Chondrocyte (in vitro differentiated cells): Measurements from ENCODE around the gene ZDHHC6. TPM values are rescaled to one million over a fixed set of nuclear protein-coding genes. Genes with fewer than 3 reads are reported as not detected.

Experiments used
- DNase-seq: peaks from one replicate; pipeline ENCODE4 v3.0.0; 2021; ENCODE audit warnings: mixed read lengths, low spot score
- H3K27ac Mint-ChIP-seq: one replicate; pipeline ENCODE4 v1.8.0; 2021; ENCODE audit warnings: mild to moderate bottlenecking, moderate library complexity, mixed read lengths; ENCODE audit not compliant: unreplicated experiment
- H3K27me3 Mint-ChIP-seq: 2 replicates; pipeline ENCODE4 v1.8.0; 2021; ENCODE audit warnings: low read depth, mixed read lengths
- H3K36me3 Mint-ChIP-seq: 2 replicates; pipeline ENCODE4 v1.8.0; 2021; ENCODE audit warnings: low read depth, mixed read lengths
- H3K4me1 Mint-ChIP-seq: 2 replicates; pipeline ENCODE4 v1.8.0; 2021; ENCODE audit warnings: low read depth, mild to moderate bottlenecking, mixed read lengths
- H3K4me3 Mint-ChIP-seq: one replicate; pipeline ENCODE4 v1.8.0; 2021; ENCODE audit warnings: mild to moderate bottlenecking, moderate library complexity, mixed read lengths; ENCODE audit not compliant: unreplicated experiment
- H3K9me3 Mint-ChIP-seq: 2 replicates; pipeline ENCODE4 v1.8.0; 2021; ENCODE audit warnings: low read depth, mixed read lengths
- total RNA-seq: library from RNA; stranded (reverse); gene quantifications from 3 replicates; pipeline ENCODE4 v1.2.1, GENCODE V29; 2021
- TF ChIP-seq, protein P1 (sequence below): fragments of 200-600 bp; sonication (generic); IDR thresholded peaks from 2 replicates; pipeline ENCODE4 v1.5.0; 2021; ENCODE audit warnings: antibody characterized with exemption, mild to moderate bottlenecking, moderate library complexity

ZDHHC6 gene
- total RNA-seq, 1 donor from 2014 or later, result 23.4 TPM

DNA sequence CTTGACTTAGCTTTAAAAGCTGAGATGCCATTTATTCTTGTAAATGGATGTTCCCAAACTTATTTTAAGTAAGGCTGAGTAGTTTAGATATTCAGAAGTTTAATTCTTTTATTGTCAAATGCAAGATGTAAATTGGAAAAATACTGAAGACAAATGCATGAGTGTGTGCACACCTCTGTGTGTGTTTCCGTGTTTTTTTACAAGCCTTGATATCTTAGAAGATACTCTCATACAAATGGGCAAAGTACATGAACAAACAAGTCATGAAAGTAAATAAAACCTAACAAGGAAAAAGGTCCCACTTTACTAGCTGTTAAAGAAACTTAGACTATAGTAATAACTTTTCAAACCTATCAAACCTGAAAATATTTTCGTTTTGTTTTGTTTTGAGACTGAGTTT lies 43.8 kb downstream of the ZDHHC6 start:
- TF ChIP-seq, protein P1, sequence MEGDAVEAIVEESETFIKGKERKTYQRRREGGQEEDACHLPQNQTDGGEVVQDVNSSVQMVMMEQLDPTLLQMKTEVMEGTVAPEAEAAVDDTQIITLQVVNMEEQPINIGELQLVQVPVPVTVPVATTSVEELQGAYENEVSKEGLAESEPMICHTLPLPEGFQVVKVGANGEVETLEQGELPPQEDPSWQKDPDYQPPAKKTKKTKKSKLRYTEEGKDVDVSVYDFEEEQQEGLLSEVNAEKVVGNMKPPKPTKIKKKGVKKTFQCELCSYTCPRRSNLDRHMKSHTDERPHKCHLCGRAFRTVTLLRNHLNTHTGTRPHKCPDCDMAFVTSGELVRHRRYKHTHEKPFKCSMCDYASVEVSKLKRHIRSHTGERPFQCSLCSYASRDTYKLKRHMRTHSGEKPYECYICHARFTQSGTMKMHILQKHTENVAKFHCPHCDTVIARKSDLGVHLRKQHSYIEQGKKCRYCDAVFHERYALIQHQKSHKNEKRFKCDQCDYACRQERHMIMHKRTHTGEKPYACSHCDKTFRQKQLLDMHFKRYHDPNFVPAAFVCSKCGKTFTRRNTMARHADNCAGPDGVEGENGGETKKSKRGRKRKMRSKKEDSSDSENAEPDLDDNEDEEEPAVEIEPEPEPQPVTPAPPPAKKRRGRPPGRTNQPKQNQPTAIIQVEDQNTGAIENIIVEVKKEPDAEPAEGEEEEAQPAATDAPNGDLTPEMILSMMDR, result no peak
- Mint-ChIP-seq H3K27ac (no peak overlapping the region), H3K36me3 (no peaks in the 10 kb centered on the region), H3K4me3 (no peak overlapping the region), H3K9me3 (no peaks in the 10 kb centered on the region), H3K27me3 (peaks cover 15% of the 10 kb centered on the region), H3K4me1 (no peaks in the 10 kb centered on the region)
- no peak for DNase-seq

DNA sequence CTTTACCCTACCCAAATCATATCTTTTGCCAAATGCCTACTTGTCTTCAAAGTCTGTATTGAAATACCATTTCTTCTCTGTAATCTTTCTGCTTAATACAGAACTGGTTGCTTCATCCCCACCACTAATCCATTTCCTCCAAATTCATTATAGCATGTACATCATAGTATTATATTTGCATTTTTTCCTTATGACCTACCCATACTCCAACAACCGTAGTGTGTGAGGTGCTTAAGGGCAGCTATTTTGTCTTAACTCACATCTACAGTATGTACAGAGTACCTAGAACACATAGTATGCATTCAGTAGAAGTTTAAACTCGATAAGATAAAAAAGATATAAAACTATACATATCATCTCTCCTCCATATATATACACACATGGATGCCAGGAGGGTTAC lies 49.1 kb downstream of the ZDHHC6 start:
- peaks cover 6% of the 10 kb centered on the region for H3K27me3 Mint-ChIP-seq
- H3K4me3 Mint-ChIP-seq, result no peak overlapping the region
- TF ChIP-seq, protein P1, result no peak
- no peaks in the 10 kb centered on the region for H3K9me3 Mint-ChIP-seq
- no peaks in the 10 kb centered on the region for H3K4me1 Mint-ChIP-seq
- DNase-seq, result no peak
- H3K27ac Mint-ChIP-seq, result no peak overlapping the region
- peaks cover 3% of the 10 kb centered on the region for H3K36me3 Mint-ChIP-seq

DNA sequence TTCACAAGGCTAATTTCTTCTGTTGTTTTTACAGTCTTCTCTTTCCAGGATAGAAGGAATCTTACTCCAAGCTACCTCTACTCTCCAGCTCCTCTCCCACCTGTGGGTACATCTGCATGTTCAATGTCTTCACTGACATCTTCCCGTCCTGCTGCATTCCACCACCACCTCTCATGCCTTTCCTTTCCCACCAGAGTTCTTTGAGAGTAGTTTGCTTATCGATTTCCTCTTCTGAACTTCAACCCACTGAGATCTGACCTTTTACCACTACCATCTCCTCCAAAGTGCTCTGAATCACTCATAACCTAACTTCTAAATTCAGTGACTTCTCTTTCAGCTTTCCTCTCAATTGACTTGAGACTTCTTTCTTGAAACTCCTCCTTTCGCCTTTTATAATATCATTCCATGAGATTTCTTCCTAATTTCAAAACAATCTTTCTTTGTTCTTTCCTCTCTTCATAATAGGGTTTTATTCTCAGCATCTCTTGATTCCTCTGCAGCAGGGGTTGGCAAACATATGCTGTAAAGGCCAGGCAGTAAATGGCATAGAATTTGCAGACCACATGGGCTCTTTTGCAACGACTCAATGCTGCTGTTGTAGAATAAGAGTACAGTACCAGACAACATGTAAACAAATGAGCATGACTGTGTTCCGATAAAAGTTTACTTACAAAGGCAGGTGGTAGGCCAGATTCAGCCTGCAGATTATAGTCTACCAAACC lies 50.7 kb downstream of the ZDHHC6 start:
- Mint-ChIP-seq H3K36me3 (peaks cover 3% of the 10 kb centered on the region), H3K27me3 (peaks cover 6% of the 10 kb centered on the region), H3K9me3 (no peaks in the 10 kb centered on the region), H3K4me1 (no peaks in the 10 kb centered on the region), H3K27ac (no peak overlapping the region), H3K4me3 (no peak overlapping the region)
- no peak for DNase-seq
- TF ChIP-seq, protein P1, result no peak

DNA sequence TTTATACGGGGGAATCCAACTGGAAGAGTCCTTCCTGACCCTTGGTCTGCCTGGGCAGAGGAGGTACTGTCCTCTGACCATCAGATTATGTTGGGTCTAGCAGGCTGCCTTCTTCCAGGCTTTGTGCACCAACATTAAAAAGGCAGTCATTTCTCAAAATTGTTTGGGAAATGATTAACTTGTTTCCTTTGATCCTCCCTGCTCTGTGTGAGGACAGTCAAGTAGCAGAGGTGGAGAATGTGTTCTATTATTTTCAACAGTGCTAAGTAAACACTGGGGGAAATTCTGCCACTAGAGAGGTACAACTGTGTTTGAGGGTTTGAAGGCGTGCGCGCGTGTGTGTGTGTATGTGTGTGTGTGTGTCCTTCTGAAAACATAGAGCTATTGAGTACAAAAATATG lies 52.2 kb downstream of the ZDHHC6 start:
- TF ChIP-seq, protein P1, result no peak
- Mint-ChIP-seq H3K36me3 (peaks cover 3% of the 10 kb centered on the region), H3K4me1 (no peaks in the 10 kb centered on the region), H3K9me3 (no peaks in the 10 kb centered on the region), H3K4me3 (no peak overlapping the region), H3K27ac (no peak overlapping the region), H3K27me3 (peaks cover 2% of the 10 kb centered on the region)
- no peak for DNase-seq

DNA sequence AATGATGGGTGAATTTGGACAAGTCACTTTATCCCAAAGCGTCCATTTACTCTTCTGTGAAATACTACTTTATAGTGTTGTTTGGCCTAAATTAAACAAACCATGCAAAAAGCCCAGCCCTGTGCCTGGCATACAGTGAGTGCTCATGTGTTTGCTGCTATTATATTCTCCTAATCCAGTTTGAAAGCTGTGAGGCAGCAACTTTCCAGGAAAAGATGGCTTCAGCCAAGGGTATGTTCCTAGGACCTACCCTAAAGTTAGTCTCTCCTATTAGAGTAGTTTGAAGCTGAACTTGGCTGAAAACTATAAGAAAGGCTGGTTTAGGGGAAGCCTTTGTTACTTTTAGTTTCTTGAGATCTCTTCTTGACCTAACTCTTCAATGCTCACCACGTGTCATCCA lies 52.9 kb downstream of the ZDHHC6 start:
- Mint-ChIP-seq H3K9me3 (no peaks in the 10 kb centered on the region), H3K4me1 (no peaks in the 10 kb centered on the region), H3K27ac (no peak overlapping the region), H3K4me3 (no peak overlapping the region), H3K36me3 (peaks cover 3% of the 10 kb centered on the region), H3K27me3 (peaks cover 2% of the 10 kb centered on the region)
- DNase-seq, result no peak
- TF ChIP-seq, protein P1, result no peak
